Rectal smooth muscle tissue (tissue), 1 donor: Measurements from ENCODE around the gene BRPF1.

Experiments
- H3K27ac ChIP-seq: one replicate; pipeline ENCODE4 v1.7.0; 2013; ENCODE audit warnings: low read depth, low read length, inconsistent platforms
- H3K27me3 ChIP-seq: one replicate; pipeline ENCODE4 v1.7.0; 2013; ENCODE audit warnings: low read length; ENCODE audit not compliant: control insufficient read depth, insufficient read depth
- H3K36me3 ChIP-seq: one replicate; pipeline ENCODE4 v1.7.0; 2013; ENCODE audit warnings: low read length; ENCODE audit not compliant: control insufficient read depth, insufficient read depth
- H3K4me1 ChIP-seq: one replicate; pipeline ENCODE4 v1.7.0; 2013; ENCODE audit warnings: low read length; ENCODE audit not compliant: control insufficient read depth, insufficient read depth
- H3K4me3 ChIP-seq: one replicate; pipeline ENCODE4 v1.7.0; 2013; ENCODE audit warnings: low read length
- H3K9ac ChIP-seq: one replicate; pipeline ENCODE4 v1.7.0; 2013; ENCODE audit warnings: low read length

The BRPF1 gene

DNA sequence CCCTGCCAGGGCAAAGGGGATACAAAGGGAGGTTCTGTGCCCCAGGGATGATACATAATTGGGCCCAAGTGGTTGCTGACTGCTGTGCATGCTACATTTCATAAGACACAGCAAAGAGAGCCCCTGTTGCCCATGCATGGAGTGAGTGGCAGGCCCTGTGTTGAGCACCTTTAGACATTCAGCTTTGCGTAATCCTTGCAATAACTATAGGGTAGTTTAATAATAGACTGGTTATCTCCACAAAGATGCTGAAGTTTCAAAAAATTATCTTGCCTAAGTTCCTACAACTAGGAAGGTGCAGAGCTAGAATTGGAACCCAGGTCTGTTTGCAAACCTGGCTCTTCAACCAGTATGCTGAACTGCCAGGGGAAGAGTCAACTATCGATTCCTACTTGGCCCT lies 16.5 kb downstream of the BRPF1 start:
- H3K4me3 ChIP-seq: no peak overlapping the region
- no peak overlapping the region for H3K27ac ChIP-seq
- no peaks in the 10 kb centered on the region for H3K27me3 ChIP-seq
- H3K36me3 ChIP-seq: peaks cover 46% of the 10 kb centered on the region
- peaks cover 13% of the 10 kb centered on the region for H3K4me1 ChIP-seq
- H3K9ac ChIP-seq: no peak overlapping the region

DNA sequence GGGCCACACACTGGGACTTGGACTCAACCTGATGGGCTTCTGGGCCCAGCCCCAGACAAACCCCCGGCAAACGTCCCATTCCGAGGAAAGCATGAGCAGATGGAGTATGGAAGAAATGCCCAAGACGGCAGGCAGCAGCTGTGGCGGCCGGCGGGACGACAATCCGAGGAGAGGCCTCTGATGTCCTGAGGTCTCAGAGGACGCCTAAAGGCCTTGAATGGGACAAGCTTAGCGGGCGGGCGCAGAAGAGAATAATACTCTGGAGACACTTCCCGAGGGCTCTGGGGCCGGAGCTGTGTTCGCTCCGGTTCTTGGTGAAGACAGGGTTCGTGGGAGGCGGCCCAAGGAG lies 17.7 kb downstream of the BRPF1 start:
- Histone ChIP-seq H3K27me3 (no peaks in the 10 kb centered on the region), H3K36me3 (peaks cover 36% of the 10 kb centered on the region), H3K9ac (peak overlapping the region; percentile 73), H3K4me3 (peak overlapping the region; percentile 83), H3K27ac (peak overlapping the region; percentile 91), H3K4me1 (peaks cover 13% of the 10 kb centered on the region)

DNA sequence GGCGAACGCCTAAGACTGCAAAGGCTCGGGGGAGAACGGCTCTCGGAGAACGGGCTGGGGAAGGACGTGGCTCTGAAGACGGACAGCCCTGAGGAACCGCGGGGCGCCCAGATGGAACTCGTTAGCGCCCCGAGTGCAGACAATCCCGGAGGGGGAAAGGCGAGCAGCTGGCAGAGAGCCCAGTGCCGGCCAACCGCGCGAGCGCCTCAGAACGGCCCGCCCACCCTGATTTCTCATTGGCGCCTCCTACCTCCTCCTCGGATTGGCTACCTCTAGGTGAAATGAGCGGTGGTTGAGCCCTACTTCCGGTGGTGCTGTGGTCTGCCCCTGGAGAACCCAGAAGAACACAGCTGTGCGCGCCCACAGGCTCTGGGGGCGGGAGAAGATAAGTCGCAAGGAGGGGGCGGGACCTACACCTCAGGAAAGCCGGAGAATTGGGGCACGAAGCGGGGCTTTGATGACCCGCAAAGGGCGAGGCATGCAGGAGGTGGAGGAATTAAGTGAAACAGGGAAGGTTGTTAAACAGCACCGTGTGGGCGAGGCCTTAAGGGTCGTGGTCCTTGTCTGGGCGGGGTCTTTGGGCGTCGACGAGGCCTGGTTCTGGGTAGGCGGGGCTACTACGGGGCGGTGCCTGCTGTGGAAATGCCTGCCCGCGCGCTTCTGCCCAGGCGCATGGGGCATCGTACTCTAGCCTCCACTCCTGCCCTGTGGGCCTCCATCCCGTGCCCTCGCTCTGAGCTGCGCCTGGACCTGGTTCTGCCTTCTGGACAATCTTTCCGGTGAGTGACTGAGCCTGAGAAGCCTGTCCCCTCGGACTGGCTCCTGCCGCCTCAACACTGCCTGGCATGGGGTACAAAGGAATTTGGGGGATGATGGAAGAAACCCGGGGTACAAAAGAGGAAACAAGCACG lies 18.4 kb downstream of the BRPF1 start, which contains the start of gene OGG1:
OGG1 (plus strand) TSS at position 308 of the 911 bp plus-strand sequence; CDS start at position 643, 335 bp downstream.
- H3K36me3 ChIP-seq: peaks cover 38% of the 10 kb centered on the region
- peak within 1 kb of the TSS; percentile 83 for H3K4me3 ChIP-seq
- peak within 1 kb of the TSS; percentile 91 for H3K27ac ChIP-seq
- H3K4me1 ChIP-seq: peaks cover 13% of the 10 kb centered on the region
- H3K27me3 ChIP-seq: no peaks in the 10 kb centered on the region
- H3K9ac ChIP-seq: peak within 1 kb of the TSS; percentile 73

DNA sequence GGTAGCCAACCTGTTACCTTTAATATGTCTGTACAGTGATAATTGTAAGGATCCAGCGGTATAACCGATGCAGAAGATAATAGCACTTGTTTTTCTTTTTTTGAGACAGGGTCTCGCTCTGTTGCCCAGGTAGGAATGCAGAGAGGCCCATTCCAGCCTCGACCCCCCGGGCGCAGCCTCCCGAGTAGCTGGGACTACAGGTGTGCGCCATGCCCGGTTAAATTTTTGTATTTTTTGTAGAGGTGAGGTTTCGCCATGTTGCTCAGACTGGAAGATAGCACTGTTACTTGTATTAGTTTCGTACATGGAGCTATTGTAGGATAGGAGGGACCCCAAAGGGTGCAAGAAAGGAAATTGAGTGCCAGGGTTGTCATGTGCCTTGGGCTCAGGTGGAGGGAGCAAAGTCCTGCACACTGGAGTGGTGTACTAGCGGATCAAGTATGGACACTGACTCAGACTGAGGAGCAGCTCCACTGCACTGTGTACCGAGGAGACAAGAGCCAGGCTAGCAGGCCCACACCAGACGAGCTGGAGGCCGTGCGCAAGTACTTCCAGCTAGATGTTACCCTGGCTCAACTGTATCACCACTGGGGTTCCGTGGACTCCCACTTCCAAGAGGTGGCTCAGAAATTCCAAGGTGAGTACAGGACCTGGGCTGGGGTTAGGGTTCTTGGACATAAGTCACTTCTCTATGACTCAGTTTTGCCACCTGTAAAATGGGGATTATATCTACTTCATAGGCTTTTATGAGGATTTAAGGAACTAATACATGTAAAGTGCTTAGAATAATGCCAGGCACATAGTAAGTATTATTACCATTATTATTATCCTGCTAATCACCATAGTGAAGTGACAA lies 19.2 kb downstream of the BRPF1 start:
- Histone ChIP-seq H3K9ac (peak overlapping the region; percentile 20), H3K27me3 (no peaks in the 10 kb centered on the region), H3K4me1 (peaks cover 13% of the 10 kb centered on the region), H3K4me3 (peak overlapping the region; percentile 72), H3K36me3 (peaks cover 29% of the 10 kb centered on the region), H3K27ac (peak overlapping the region; percentile 90)

DNA sequence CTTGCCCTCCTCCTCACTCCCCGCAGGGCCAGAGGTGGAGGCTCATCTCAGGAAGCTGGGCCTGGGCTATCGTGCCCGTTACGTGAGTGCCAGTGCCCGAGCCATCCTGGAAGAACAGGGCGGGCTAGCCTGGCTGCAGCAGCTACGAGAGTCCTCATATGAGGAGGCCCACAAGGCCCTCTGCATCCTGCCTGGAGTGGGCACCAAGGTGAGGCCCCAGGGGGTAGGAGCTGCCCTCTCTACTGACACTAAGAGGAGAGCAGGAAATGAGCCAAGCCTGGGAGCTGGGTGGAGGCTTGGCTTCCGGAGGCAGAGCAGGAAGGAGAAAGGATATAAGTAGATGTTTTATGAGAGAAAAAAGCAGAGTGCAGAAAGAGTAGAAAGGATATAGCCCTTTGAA lies 23.1 kb downstream of the BRPF1 start:
- H3K9ac ChIP-seq: no peak overlapping the region
- H3K36me3 ChIP-seq: peaks cover 37% of the 10 kb centered on the region
- no peak overlapping the region for H3K4me3 ChIP-seq
- H3K27ac ChIP-seq: no peak overlapping the region
- peaks cover 9% of the 10 kb centered on the region for H3K4me1 ChIP-seq
- H3K27me3 ChIP-seq: no peaks in the 10 kb centered on the region

DNA sequence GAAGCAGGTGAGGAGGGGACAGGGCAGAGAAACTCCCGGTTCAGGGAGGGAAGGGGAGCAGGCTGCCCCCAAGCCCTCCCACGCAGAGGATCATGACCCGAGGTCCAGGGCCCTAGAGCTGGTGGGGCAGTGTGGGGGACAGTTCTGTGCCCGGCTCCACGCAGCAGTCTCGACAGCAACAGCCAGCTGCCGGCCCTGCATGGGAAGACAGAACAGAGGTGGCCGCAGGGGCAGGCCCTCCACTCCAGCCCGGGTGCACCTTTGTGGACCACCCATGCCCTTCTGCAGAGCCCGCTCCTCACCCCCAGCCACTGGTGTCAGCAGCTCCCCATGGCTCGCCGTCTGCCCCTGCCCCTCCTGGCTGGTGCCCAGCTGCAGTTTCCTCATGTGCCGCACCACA lies 25.9 kb downstream of the BRPF1 start:
- H3K36me3 ChIP-seq: peaks cover 42% of the 10 kb centered on the region

DNA sequence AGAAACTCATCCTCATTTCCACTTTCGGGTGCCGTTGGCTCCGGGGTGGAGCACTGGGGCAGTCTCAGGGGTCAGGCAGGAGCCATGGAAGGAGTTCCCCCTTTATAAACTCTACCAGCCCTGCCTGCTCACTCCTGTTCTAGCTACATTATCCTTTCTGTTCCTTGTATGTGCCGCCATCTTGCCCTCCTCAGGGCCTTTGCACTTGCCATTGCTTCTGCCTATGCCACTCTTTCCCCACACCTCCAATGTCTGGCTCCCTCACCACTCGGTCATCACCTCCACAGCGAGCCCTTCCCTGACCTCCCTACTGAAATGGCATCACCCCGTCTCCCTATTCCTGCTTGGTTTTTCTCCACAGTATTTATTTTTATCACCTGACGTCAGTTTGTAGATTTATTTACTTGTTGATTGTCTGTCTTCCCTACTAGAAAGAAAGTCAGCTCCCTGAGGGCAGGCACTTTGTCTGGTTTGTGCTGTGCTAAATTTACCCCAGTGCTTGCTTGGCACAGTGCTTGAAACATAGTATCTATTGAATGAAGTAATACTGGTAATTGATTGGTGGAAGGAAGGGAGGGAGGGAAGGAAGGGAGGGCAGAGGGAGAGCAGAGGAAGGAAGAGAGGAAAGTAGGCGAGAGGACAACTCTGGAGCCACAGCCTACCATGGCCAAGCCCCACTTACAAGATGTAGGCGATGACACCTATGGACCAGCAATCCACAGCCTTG lies 29.4 kb downstream of the BRPF1 start:
- no peak overlapping the region for H3K4me3 ChIP-seq
- no peak overlapping the region for H3K27ac ChIP-seq
- no peaks in the 10 kb centered on the region for H3K4me1 ChIP-seq
- peaks cover 48% of the 10 kb centered on the region for H3K36me3 ChIP-seq
- H3K27me3 ChIP-seq: no peaks in the 10 kb centered on the region
- H3K9ac ChIP-seq: no peak overlapping the region

More for the DNA sequence above, 25.9 kb downstream of the BRPF1 start:
- H3K27ac ChIP-seq: no peak overlapping the region
- H3K27me3 ChIP-seq: no peaks in the 10 kb centered on the region
- no peaks in the 10 kb centered on the region for H3K4me1 ChIP-seq
- H3K4me3 ChIP-seq: no peak overlapping the region
- no peak overlapping the region for H3K9ac ChIP-seq

DNA sequence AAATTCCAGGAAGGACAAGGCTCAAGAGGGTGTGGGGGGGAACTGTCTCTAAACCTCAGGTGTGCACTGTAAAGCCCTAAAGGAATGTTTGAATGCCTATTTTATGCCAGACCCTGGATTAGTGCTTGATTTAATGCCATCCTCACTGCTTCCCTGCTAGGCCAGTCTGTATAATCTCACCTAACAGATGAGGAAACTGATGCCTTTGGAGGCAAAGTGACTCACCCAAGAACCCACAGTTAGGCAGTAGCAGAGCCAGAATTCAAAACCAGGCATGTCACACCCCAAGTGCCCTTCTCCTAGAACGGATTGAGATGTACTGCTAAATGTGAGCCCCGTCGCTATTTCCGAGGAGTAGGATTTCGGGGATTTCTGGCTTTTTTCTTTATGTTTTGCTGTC lies 30.4 kb downstream of the BRPF1 start:
- Histone ChIP-seq H3K36me3 (peaks cover 40% of the 10 kb centered on the region), H3K27ac (no peak overlapping the region), H3K9ac (no peak overlapping the region), H3K4me3 (no peak overlapping the region), H3K4me1 (no peaks in the 10 kb centered on the region), H3K27me3 (no peaks in the 10 kb centered on the region)

DNA sequence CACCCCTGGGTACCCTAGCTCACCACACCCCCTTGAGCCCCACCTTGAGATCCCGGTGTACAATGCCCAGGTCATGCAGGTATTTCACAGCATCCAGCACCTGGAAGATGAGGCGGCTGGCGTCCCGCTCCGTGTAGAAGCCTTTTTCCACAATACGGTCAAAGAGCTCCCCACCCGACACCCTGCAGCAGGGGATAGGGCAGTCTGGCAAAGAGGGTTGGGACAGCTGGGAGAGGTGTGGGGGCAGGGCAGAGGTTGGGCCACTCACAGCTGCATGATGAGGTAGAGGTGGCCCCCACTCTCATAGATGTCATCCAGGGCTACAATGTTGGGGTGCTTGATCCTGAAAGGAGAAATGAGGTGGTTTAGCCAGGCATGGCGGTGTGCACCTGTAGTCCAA lies 31.3 kb downstream of the BRPF1 start:
- no peak overlapping the region for H3K4me3 ChIP-seq
- no peaks in the 10 kb centered on the region for H3K4me1 ChIP-seq
- H3K9ac ChIP-seq: no peak overlapping the region
- peaks cover 32% of the 10 kb centered on the region for H3K36me3 ChIP-seq
- no peak overlapping the region for H3K27ac ChIP-seq
- no peaks in the 10 kb centered on the region for H3K27me3 ChIP-seq

DNA sequence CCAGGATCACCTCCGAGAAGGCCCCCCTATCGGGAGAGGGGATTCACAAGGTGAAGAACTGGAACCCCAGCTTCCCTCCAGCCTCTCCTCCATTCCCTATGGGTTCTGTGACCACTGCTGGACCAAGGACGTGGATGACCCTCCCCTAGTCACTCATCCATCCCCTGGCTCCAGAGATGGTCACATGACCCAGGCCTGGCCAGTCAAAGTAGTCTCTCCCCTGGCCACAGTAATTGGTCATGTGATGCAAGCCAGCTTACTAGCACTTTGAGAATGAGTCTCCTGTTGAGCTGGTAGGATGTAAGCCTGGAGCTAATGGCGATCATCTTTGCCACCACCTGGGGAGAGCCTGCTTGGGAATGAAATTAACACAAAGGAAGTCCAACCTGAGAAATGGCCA lies 34.3 kb downstream of the BRPF1 start:
- H3K36me3 ChIP-seq: peaks cover 21% of the 10 kb centered on the region
- H3K4me3 ChIP-seq: no peak overlapping the region
- peaks cover 13% of the 10 kb centered on the region for H3K4me1 ChIP-seq
- no peak overlapping the region for H3K27ac ChIP-seq
- no peak overlapping the region for H3K9ac ChIP-seq
- no peaks in the 10 kb centered on the region for H3K27me3 ChIP-seq

DNA sequence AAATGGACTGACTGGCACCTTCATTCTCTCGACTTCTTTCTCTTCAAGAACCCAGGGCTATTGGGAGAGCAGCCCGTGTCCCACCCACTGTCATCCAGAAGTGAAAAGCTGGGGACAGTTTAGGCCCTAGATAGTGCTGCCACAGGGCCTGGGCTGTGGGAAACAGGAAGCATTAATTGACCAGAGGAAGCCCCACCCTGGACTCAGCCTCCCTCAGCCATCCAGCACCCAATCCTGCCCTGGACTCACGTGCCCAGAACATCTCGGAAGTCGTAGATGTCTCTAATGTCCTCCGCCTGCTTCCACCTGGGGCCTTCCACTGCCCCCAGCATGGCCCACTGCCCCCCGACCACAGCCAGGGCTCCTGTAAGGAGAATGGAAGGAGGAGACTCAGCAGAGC lies 35.9 kb downstream of the BRPF1 start:
- no peak overlapping the region for H3K9ac ChIP-seq
- no peak overlapping the region for H3K27ac ChIP-seq
- H3K36me3 ChIP-seq: peaks cover 13% of the 10 kb centered on the region
- no peaks in the 10 kb centered on the region for H3K27me3 ChIP-seq
- H3K4me1 ChIP-seq: peaks cover 13% of the 10 kb centered on the region
- H3K4me3 ChIP-seq: no peak overlapping the region
